ENCODE data around the gene SDR9C7.

Gene SDR9C7

GRCh38 chr12:56953314-56953713 is 19.1 kb upstream of the SDR9C7 start:
- TF ChIP-seq EZH2 (IDR thresholded peaks at IDR 0.05; ENCODE audit: borderline replicate concordance, low read length): no peak
- no peak for TF ChIP-seq CTCF (IDR thresholded peaks at IDR 0.05; ENCODE audit: low read length)
- no peaks in the 10 kb centered on the region for H3K36me3 ChIP-seq (ENCODE audit: insufficient read depth, low read length)
- no peak overlapping the region for H2AFZ ChIP-seq (ENCODE audit: low read length)
- H3K4me2 ChIP-seq (ENCODE audit: low read length): no peak overlapping the region
- no peaks in the 10 kb centered on the region for H3K9me2 ChIP-seq (ENCODE audit: low read depth, low read length)
- H3K4me3 ChIP-seq (ENCODE audit: low read depth, low read length, poor library complexity, severe bottlenecking): no peak overlapping the region
- H3K27me3 ChIP-seq (ENCODE audit: insufficient read depth, low read length): no peaks in the 10 kb centered on the region; the same call in 1 of the 2 replicates
- no peak overlapping the region for H3K27ac ChIP-seq (ENCODE audit: low read depth, low read length, poor library complexity, severe bottlenecking)
- no peaks in the 10 kb centered on the region for H3K79me2 ChIP-seq (ENCODE audit: insufficient read depth, low read length)
- H3K4me1 ChIP-seq (ENCODE audit: insufficient read depth, low read length, severe bottlenecking): no peaks in the 10 kb centered on the region
- H4K20me1 ChIP-seq (ENCODE audit: insufficient read depth, low read length): no peaks in the 10 kb centered on the region
- no peaks in the 10 kb centered on the region for H3F3A ChIP-seq (ENCODE audit: insufficient read depth, low read length)
- no peak overlapping the region for H3K9ac ChIP-seq (ENCODE audit: low read length)
- H3K9me3 ChIP-seq (ENCODE audit: low read length): no peaks in the 10 kb centered on the region

GRCh38 chr12:56951582-56952339 is 17.6 kb upstream of the SDR9C7 start:
- Histone ChIP-seq H3K79me2 (ENCODE audit: insufficient read depth, low read length) (no peaks in the 10 kb centered on the region), H3K4me1 (ENCODE audit: insufficient read depth, low read length, severe bottlenecking) (no peaks in the 10 kb centered on the region), H3F3A (ENCODE audit: insufficient read depth, low read length) (no peaks in the 10 kb centered on the region), H3K36me3 (ENCODE audit: insufficient read depth, low read length) (no peaks in the 10 kb centered on the region), H3K9ac (ENCODE audit: low read length) (no peak overlapping the region), H3K9me2 (ENCODE audit: low read depth, low read length) (no peaks in the 10 kb centered on the region), H2AFZ (ENCODE audit: low read length) (no peak overlapping the region), H3K4me2 (ENCODE audit: low read length) (no peak overlapping the region), H4K20me1 (ENCODE audit: insufficient read depth, low read length) (no peaks in the 10 kb centered on the region), H3K9me3 (ENCODE audit: low read length) (no peaks in the 10 kb centered on the region), H3K4me3 (ENCODE audit: low read depth, low read length, poor library complexity, severe bottlenecking) (no peak overlapping the region), H3K27ac (ENCODE audit: low read depth, low read length, poor library complexity, severe bottlenecking) (no peak overlapping the region), H3K27me3 (ENCODE audit: insufficient read depth, low read length) (no peaks in the 10 kb centered on the region)
- no peak for TF ChIP-seq EZH2 (IDR thresholded peaks at IDR 0.05; ENCODE audit: borderline replicate concordance, low read length)

GRCh38 chr12:56948881-56949280 is 14.7 kb upstream of the SDR9C7 start:
- H3F3A ChIP-seq (ENCODE audit: insufficient read depth, low read length): no peaks in the 10 kb centered on the region
- no peak overlapping the region for H3K4me2 ChIP-seq (ENCODE audit: low read length)
- H2AFZ ChIP-seq (ENCODE audit: low read length): no peak overlapping the region
- no peaks in the 10 kb centered on the region for H3K79me2 ChIP-seq (ENCODE audit: insufficient read depth, low read length)
- no peaks in the 10 kb centered on the region for H3K36me3 ChIP-seq (ENCODE audit: insufficient read depth, low read length)
- H3K27me3 ChIP-seq (ENCODE audit: insufficient read depth, low read length): no peaks in the 10 kb centered on the region
- H3K9me3 ChIP-seq (ENCODE audit: low read length): no peaks in the 10 kb centered on the region
- H3K9me2 ChIP-seq (ENCODE audit: low read depth, low read length): no peaks in the 10 kb centered on the region
- no peak overlapping the region for H3K4me3 ChIP-seq (ENCODE audit: low read depth, low read length, poor library complexity, severe bottlenecking)
- H3K9ac ChIP-seq (ENCODE audit: low read length): no peak overlapping the region
- H3K27ac ChIP-seq (ENCODE audit: low read depth, low read length, poor library complexity, severe bottlenecking): no peak overlapping the region
- TF ChIP-seq EZH2 (IDR thresholded peaks at IDR 0.05; ENCODE audit: borderline replicate concordance, low read length) (no peak), CTCF (IDR thresholded peaks at IDR 0.05; ENCODE audit: low read length) (no peak)
- H3K4me1 ChIP-seq (ENCODE audit: insufficient read depth, low read length, severe bottlenecking): no peaks in the 10 kb centered on the region
- no peaks in the 10 kb centered on the region for H4K20me1 ChIP-seq (ENCODE audit: insufficient read depth, low read length)

- TF ChIP-seq EZH2 (IDR thresholded peaks at IDR 0.05; ENCODE audit: borderline replicate concordance, low read length) (no peak), CTCF (IDR thresholded peaks at IDR 0.05; ENCODE audit: low read length) (no peak)
- H3K36me3 ChIP-seq (ENCODE audit: insufficient read depth, low read length): no peaks in the 10 kb centered on the region
- H2AFZ ChIP-seq (ENCODE audit: low read length): no peak overlapping the region
- H3K79me2 ChIP-seq (ENCODE audit: insufficient read depth, low read length): no peaks in the 10 kb centered on the region
- no peaks in the 10 kb centered on the region for H4K20me1 ChIP-seq (ENCODE audit: insufficient read depth, low read length)
- H3K27ac ChIP-seq (ENCODE audit: low read depth, low read length, poor library complexity, severe bottlenecking): no peak overlapping the region
- H3K4me1 ChIP-seq (ENCODE audit: insufficient read depth, low read length, severe bottlenecking): no peaks in the 10 kb centered on the region
- no peaks in the 10 kb centered on the region for H3K9me2 ChIP-seq (ENCODE audit: low read depth, low read length)
- no peaks in the 10 kb centered on the region for H3K9me3 ChIP-seq (ENCODE audit: low read length)
- H3K4me3 ChIP-seq (ENCODE audit: low read depth, low read length, poor library complexity, severe bottlenecking): no peak overlapping the region
- H3K4me2 ChIP-seq (ENCODE audit: low read length): no peak overlapping the region
- H3F3A ChIP-seq (ENCODE audit: insufficient read depth, low read length): no peaks in the 10 kb centered on the region
- no peak overlapping the region for H3K9ac ChIP-seq (ENCODE audit: low read length)
- no peaks in the 10 kb centered on the region for H3K27me3 ChIP-seq (ENCODE audit: insufficient read depth, low read length)
These were observed 14.2 kb upstream of the SDR9C7 start for GRCh38 chr12:56948457-56948777.

Measured in OCI-LY1 (cell line).